Activated CD4-positive, alpha-beta memory T cell treated with anti-CD3 and anti-CD28 coated beads for 36 hours (primary cell): ENCODE results near the gene MACF1. TPM values are rescaled to one million over a fixed set of nuclear protein-coding genes. Genes with fewer than 3 reads are reported as not detected.

ENCODE experiments used
- CTCF ChIA-PET: fragments of 350-600 bp; sonication (Branson Sonifier 250); formaldehyde crosslinking; loops from one replicate; lab custom pipeline; 2021; ENCODE audit warnings: antibody characterized with exemption, inconsistent platforms; lab: Charles Lee
- POLR2A ChIA-PET: fragments of 350-600 bp; sonication (Branson Sonifier 250); formaldehyde crosslinking; loops from one replicate; lab custom pipeline; 2021; ENCODE audit warnings: antibody characterized with exemption; lab: Charles Lee
- DNase-seq: peaks from one replicate; pipeline ENCODE4 v3.0.0-alpha.2; 2020
- H3K27ac Mint-ChIP-seq: one replicate; pipeline ENCODE4 v1.8.0; 2021; ENCODE audit warnings: mixed read lengths
- H3K27me3 Mint-ChIP-seq: one replicate; pipeline ENCODE4 v1.8.0; 2021; ENCODE audit warnings: mixed read lengths
- H3K36me3 Mint-ChIP-seq: one replicate; pipeline ENCODE4 v1.8.0; 2021; ENCODE audit warnings: mixed read lengths
- H3K4me1 Mint-ChIP-seq: one replicate; pipeline ENCODE4 v1.8.0; 2021; ENCODE audit warnings: low read depth, mixed read lengths
- H3K4me3 Mint-ChIP-seq: one replicate; pipeline ENCODE4 v1.8.0; 2021; ENCODE audit warnings: mild to moderate bottlenecking, mixed read lengths
- H3K9me3 Mint-ChIP-seq: one replicate; pipeline ENCODE4 v1.8.0; 2021; ENCODE audit warnings: mixed read lengths
- intact Hi-C: fragments of 100-400 bp; cut with micrococcal nuclease; formaldehyde crosslinking; loops from one replicate; pipeline ENCODE4 v1.15.1; 2023
- total RNA-seq, 2 experiments: library from RNA; stranded (reverse); gene quantifications; one replicate each; pipeline ENCODE4 v1.2.3, GENCODE V29; 2021

The MACF1 gene
- total RNA-seq, 2 experiments from 2014 or later, result 239 to 240 TPM

- CTCF ChIA-PET, result interaction anchor here (0.9 to 2.8 kb wide), 3 partner anchors 23 to 289 kb away, joined by 3 to 8 read pairs (median 5); no protein-coding TSS in a partner anchor
- Mint-ChIP-seq H3K27ac (peak overlapping the region; percentile 3), H3K4me3 (no peak overlapping the region), H3K36me3 (peaks cover 51% of the 10 kb centered on the region), H3K9me3 (no peaks in the 10 kb centered on the region), H3K27me3 (no peaks in the 10 kb centered on the region), H3K4me1 (peaks cover 23% of the 10 kb centered on the region)
- intact Hi-C loops, result no loop called here
- POLR2A ChIA-PET, result no interaction called here
- no peak for DNase-seq
These were observed 183.0 kb downstream of the MACF1 start for GRCh38 chr1:39387452-39387851.

- ChIA-PET POLR2A (interaction anchor here (0.8 kb wide), 1 partner anchor 476 kb away, joined by 3 read pairs; no protein-coding TSS in a partner anchor), CTCF (interaction anchor here (0.7 to 3.2 kb wide), 6 partner anchors 18 to 215 kb away, joined by 3 to 22 read pairs (median 3); no protein-coding TSS in a partner anchor)
- Mint-ChIP-seq H3K9me3 (no peaks in the 10 kb centered on the region), H3K27ac (peak overlapping the region; percentile 24), H3K27me3 (no peaks in the 10 kb centered on the region), H3K4me1 (peaks cover 67% of the 10 kb centered on the region), H3K4me3 (no peak overlapping the region), H3K36me3 (peaks cover 39% of the 10 kb centered on the region)
- DNase-seq, result peak; percentile 37
- intact Hi-C loops, result no loop called here
These were observed 187.5 kb downstream of the MACF1 start for GRCh38 chr1:39391691-39392679.

DNA sequence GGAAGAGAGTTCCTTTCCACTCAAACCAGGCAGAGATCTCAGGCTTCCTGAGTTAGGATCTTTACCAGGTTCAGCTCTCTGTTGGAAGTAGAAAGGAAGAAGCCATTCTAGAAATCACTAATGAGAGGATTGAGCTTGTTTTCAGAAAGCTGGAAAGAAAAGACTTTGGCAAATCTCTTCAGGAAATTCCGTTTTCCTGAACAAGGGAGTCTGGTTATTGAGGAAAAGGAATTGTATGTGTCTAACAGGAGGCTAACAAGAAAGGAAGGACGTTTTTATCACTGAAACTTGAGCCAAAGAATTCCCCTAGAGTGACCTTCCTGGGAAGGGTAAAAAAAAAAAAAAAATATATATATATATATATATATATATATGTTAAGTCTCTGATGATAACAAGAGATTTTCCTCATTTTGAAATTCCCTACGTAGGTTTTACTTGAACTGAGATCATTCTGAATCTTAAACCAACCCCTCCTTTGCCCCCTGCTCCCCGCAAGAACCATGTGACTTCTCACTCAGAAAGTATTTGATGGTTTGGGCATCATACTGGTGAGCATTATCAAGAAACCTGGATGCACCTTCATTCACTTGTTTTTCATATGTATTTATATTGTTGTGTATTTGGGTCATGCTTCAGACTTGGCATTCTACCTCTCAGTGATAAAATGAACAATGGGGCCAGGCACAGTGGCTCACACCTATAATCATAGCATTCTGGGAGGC is 188.5 kb downstream of the MACF1 start:
- Mint-ChIP-seq H3K4me1 (peaks cover 74% of the 10 kb centered on the region), H3K4me3 (no peak overlapping the region), H3K9me3 (no peaks in the 10 kb centered on the region), H3K27ac (no peak overlapping the region), H3K36me3 (peaks cover 29% of the 10 kb centered on the region), H3K27me3 (no peaks in the 10 kb centered on the region)
- no peak for DNase-seq
- ChIA-PET CTCF (interaction anchor here (0.8 to 3.2 kb wide), 3 partner anchors 17 to 209 kb away, joined by 3 to 22 read pairs (median 3); no protein-coding TSS in a partner anchor), POLR2A (no interaction called here)
- intact Hi-C loops, result no loop called here

- Mint-ChIP-seq H3K27ac (peak overlapping the region; percentile 40), H3K27me3 (no peaks in the 10 kb centered on the region), H3K36me3 (peaks cover 27% of the 10 kb centered on the region), H3K4me3 (no peak overlapping the region), H3K4me1 (peaks cover 77% of the 10 kb centered on the region), H3K9me3 (no peaks in the 10 kb centered on the region)
- ChIA-PET POLR2A (no interaction called here), CTCF (interaction anchor here (1.1 kb wide), 2 partner anchors 135 to 202 kb away, joined by 3 to 4 read pairs; no protein-coding TSS in a partner anchor)
- no peak for DNase-seq
- intact Hi-C loops, result loop anchor here (2.0 kb wide), 1 partner anchor 17 kb away; no protein-coding TSS in a partner anchor
These were observed 189.2 kb downstream of the MACF1 start for GRCh38 chr1:39393645-39394044.

GRCh38 chr1:39394059-39394458 is 189.6 kb downstream of the MACF1 start:
- intact Hi-C loops, result loop anchor here (2.0 kb wide), 1 partner anchor 17 kb away; no protein-coding TSS in a partner anchor
- H3K27me3 Mint-ChIP-seq, result no peaks in the 10 kb centered on the region
- H3K4me1 Mint-ChIP-seq, result peaks cover 81% of the 10 kb centered on the region
- POLR2A ChIA-PET, result interaction anchor here (0.8 kb wide), 1 partner anchor 201 kb away, joined by 3 read pairs; no protein-coding TSS in a partner anchor
- CTCF ChIA-PET, result interaction anchor here (1.1 kb wide), 2 partner anchors 135 to 202 kb away, joined by 3 to 4 read pairs; no protein-coding TSS in a partner anchor
- no peak overlapping the region for H3K4me3 Mint-ChIP-seq
- no peaks in the 10 kb centered on the region for H3K9me3 Mint-ChIP-seq
- no peak for DNase-seq
- no peak overlapping the region for H3K27ac Mint-ChIP-seq
- H3K36me3 Mint-ChIP-seq, result peaks cover 24% of the 10 kb centered on the region

GRCh38 chr1:39394598-39394997 is 190.1 kb downstream of the MACF1 start:
- intact Hi-C loops, result loop anchor here (2.0 kb wide), 1 partner anchor 16 kb away; no protein-coding TSS in a partner anchor
- Mint-ChIP-seq H3K36me3 (peaks cover 24% of the 10 kb centered on the region), H3K4me3 (no peak overlapping the region), H3K27ac (no peak overlapping the region), H3K9me3 (no peaks in the 10 kb centered on the region), H3K4me1 (peaks cover 84% of the 10 kb centered on the region), H3K27me3 (no peaks in the 10 kb centered on the region)
- DNase-seq, result peak; percentile 25
- ChIA-PET CTCF (interaction anchor here (0.8 to 1.3 kb wide), 4 partner anchors 15 to 303 kb away, joined by 3 to 4 read pairs (median 3); no protein-coding TSS in a partner anchor), POLR2A (interaction anchor here (0.8 kb wide), 1 partner anchor 202 kb away, joined by 3 read pairs; no protein-coding TSS in a partner anchor)

- no peak for DNase-seq
- no peak overlapping the region for H3K4me3 Mint-ChIP-seq
These were observed 190.9 kb downstream of the MACF1 start for GRCh38 chr1:39395357-39395831.

DNA sequence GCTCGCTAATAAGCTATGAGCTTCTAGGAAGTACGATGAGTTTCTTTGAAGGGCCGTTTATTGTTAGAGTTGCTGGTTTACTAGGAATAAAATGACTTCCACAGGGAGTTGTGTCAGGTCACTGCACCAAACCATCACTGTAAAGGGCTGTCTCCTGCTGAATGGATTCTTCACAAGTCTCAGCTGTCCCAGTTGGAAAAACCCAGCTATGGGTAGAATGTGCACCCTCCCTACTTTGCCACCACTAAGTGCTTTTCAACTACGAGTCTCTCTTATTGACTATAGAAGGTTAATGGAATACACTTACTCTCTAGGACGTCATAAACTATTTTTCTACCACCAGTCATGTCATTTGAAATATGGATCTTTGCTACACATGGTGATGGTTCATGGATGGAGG is 192.2 kb downstream of the MACF1 start:
- peaks cover 12% of the 10 kb centered on the region for H3K36me3 Mint-ChIP-seq
- intact Hi-C loops, result loop anchor here (5.0 kb wide), 2 partner anchors 129 to 289 kb away; no protein-coding TSS in a partner anchor

More at GRCh38 chr1:39395357-39395831, 190.9 kb downstream of the MACF1 start:
- intact Hi-C loops, result loop anchor here (2.0 to 5.0 kb wide), 3 partner anchors 15 to 288 kb away; no protein-coding TSS in a partner anchor
- no peaks in the 10 kb centered on the region for H3K27me3 Mint-ChIP-seq
- H3K9me3 Mint-ChIP-seq, result no peaks in the 10 kb centered on the region
- H3K36me3 Mint-ChIP-seq, result peaks cover 16% of the 10 kb centered on the region
- POLR2A ChIA-PET, result no interaction called here
- CTCF ChIA-PET, result interaction anchor here (0.8 to 1.3 kb wide), 3 partner anchors 14 to 303 kb away, joined by 3 to 4 read pairs (median 3); no protein-coding TSS in a partner anchor
- no peak overlapping the region for H3K27ac Mint-ChIP-seq
- peaks cover 87% of the 10 kb centered on the region for H3K4me1 Mint-ChIP-seq

GRCh38 chr1:39397487-39397886 is 193.0 kb downstream of the MACF1 start:
- ChIA-PET CTCF (interaction anchor here (1.6 to 5.5 kb wide), 3 partner anchors 10 to 205 kb away, joined by 5 to 51 read pairs (median 6); no protein-coding TSS in a partner anchor), POLR2A (interaction anchor here (3.2 kb wide), 1 partner anchor 13 kb away, joined by 17 read pairs; no protein-coding TSS in a partner anchor)
- peak overlapping the region; percentile 86 for H3K27ac Mint-ChIP-seq
- intact Hi-C loops, result loop anchor here (5.0 kb wide), 2 partner anchors 130 to 290 kb away; no protein-coding TSS in a partner anchor
- H3K27me3 Mint-ChIP-seq, result no peaks in the 10 kb centered on the region
- no peak overlapping the region for H3K4me3 Mint-ChIP-seq
- H3K36me3 Mint-ChIP-seq, result peaks cover 10% of the 10 kb centered on the region
- DNase-seq, result no peak
- H3K9me3 Mint-ChIP-seq, result no peaks in the 10 kb centered on the region
- H3K4me1 Mint-ChIP-seq, result peaks cover 71% of the 10 kb centered on the region

More for the DNA sequence above, 192.2 kb downstream of the MACF1 start:
- H3K9me3 Mint-ChIP-seq, result no peaks in the 10 kb centered on the region
- ChIA-PET CTCF (interaction anchor here (1.2 kb wide), 1 partner anchor 14 kb away, joined by 5 read pairs; no protein-coding TSS in a partner anchor), POLR2A (no interaction called here)
- H3K4me1 Mint-ChIP-seq, result peaks cover 79% of the 10 kb centered on the region
- H3K27ac Mint-ChIP-seq, result no peak overlapping the region
- no peak overlapping the region for H3K4me3 Mint-ChIP-seq
- no peak for DNase-seq
- no peaks in the 10 kb centered on the region for H3K27me3 Mint-ChIP-seq

DNA sequence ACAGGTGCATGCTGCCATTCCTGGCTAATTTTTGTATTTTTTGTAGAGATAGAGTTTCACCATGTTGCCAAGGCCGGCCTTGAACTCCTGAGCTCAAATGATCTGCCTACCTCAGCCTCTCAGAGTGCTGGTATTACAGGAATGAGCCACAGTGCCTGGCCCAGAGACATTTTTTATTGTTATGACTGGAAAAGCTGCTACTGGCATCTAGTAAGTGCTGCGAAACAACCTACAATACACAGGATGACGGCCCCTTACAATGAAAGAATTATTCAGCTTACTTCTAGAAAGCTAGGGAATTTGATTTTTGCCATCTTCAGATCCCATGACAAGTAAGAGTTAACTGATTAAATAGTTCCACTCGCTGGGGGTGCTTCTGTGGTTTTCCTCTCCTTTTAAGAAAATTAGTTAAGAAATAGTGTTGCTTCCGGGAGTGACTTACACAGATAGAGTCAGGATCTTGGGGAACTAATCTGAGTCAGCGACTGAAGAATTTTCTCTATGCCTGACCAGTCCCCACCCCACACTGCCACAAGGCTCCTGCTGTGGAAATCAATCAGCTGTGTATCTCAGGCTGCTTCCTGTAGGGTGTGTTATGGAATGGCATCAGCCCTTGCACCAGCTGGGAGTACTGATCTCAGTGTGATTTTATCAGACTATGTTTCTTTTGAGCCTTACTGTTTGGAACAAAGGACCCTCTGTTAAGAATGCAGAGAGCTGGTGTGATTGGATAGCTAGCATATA is 194.0 kb downstream of the MACF1 start:
- ChIA-PET POLR2A (interaction anchor here (0.6 to 3.2 kb wide), 5 partner anchors 12 to 395 kb away, joined by 3 to 17 read pairs (median 4); no protein-coding TSS in a partner anchor), CTCF (interaction anchor here (0.6 to 5.5 kb wide), 6 partner anchors 9 to 1053 kb away, joined by 3 to 51 read pairs (median 6); no protein-coding TSS in a partner anchor)
- DNase-seq, result peak; percentile 69
- peak overlapping the region; percentile 86 for H3K27ac Mint-ChIP-seq
- H3K9me3 Mint-ChIP-seq, result no peaks in the 10 kb centered on the region
- H3K4me1 Mint-ChIP-seq, result peaks cover 62% of the 10 kb centered on the region
- intact Hi-C loops, result loop anchor here (2.0 to 5.0 kb wide), 3 partner anchors 131 to 291 kb away; no protein-coding TSS in a partner anchor
- peak overlapping the region; percentile 32 for H3K4me3 Mint-ChIP-seq
- H3K27me3 Mint-ChIP-seq, result no peaks in the 10 kb centered on the region
- H3K36me3 Mint-ChIP-seq, result peaks cover 4% of the 10 kb centered on the region
